K562 (cell line): Measurements from ENCODE around the gene OR11L1. TPM values are rescaled to one million over a fixed set of nuclear protein-coding genes. Genes with fewer than 3 reads are reported as not detected.
A peak's percentile ranks its signal among the peaks of the same experiment; 100 is the strongest.

Experiments used
- ADNP ChIP-seq: fragments of 200-800 bp; sonication (Bioruptor generic); IDR thresholded peaks from 2 replicates; pipeline ENCODE4 v1.6.1; 2016; ENCODE audit warnings: missing genetic modification characterization, missing compliant biosample characterization
- ARID2 ChIP-seq: fragments of 450-650 bp; IDR thresholded peaks from 2 replicates; pipeline ENCODE4 v1.6.1; 2017; ENCODE audit warnings: antibody characterized with exemption, mild to moderate bottlenecking
- ETV1 ChIP-seq: fragments of 450-650 bp; conservative IDR thresholded peaks from 2 replicates; pipeline ENCODE4 v1.6.1; 2016; ENCODE audit warnings: missing genetic modification characterization, control low read depth, low read depth, missing compliant biosample characterization
- FOXA1 ChIP-seq: fragments of 450-650 bp; IDR thresholded peaks from 2 replicates; pipeline ENCODE4 v1.6.1; 2016; ENCODE audit warnings: mild to moderate bottlenecking, borderline replicate concordance
- FOXJ2 ChIP-seq: fragments of 200-800 bp; sonication (Bioruptor generic); IDR thresholded peaks from 2 replicates; pipeline ENCODE4 v1.6.1; 2016; ENCODE audit warnings: missing genetic modification characterization, missing compliant biosample characterization
- NCOR1 ChIP-seq: fragments of 450-650 bp; IDR thresholded peaks from 2 replicates; pipeline ENCODE4 v1.6.1; 2016; ENCODE audit warnings: mild to moderate bottlenecking, moderate library complexity
- NUFIP1 ChIP-seq: fragments of 450-650 bp; IDR thresholded peaks from 2 replicates; pipeline ENCODE4 v1.6.1; 2018; ENCODE audit not compliant: partially characterized antibody
- SRSF7 ChIP-seq: fragments of 200-400 bp; formaldehyde crosslinking; optimal IDR thresholded peaks from 2 replicates; pipeline ENCODE3; 2017; ENCODE audit warnings: mild to moderate bottlenecking, low read depth, low read length
- TOE1 ChIP-seq, 2 experiments: fragments of 450-650 bp in 1 of 2; sonication (generic) in 1 of 2; formaldehyde crosslinking in 1 of 2; IDR thresholded peaks; 2 replicates each; pipeline versions ENCODE4 v1.7.1 to v1.8.0; 2016 to 2022; ENCODE audit warnings: borderline replicate concordance in 2 of 2, mild to moderate bottlenecking in 2 of 2, antibody characterized with exemption in 1 of 2, inconsistent platforms in 1 of 2, low read depth in 1 of 2, missing genetic modification reagents in 1 of 2, moderate library complexity in 1 of 2
- WHSC1 ChIP-seq: IDR thresholded peaks from one replicate; pipeline ENCODE4 v1.6.1; 2012; ENCODE audit warnings: low read length, control low read depth, inconsistent platforms
- ZC3H11A ChIP-seq: IDR thresholded peaks from 2 replicates; pipeline ENCODE4 v1.6.1; 2012; ENCODE audit warnings: low read depth, low read length, improper control_type of control experiment
- ZNF184 ChIP-seq: sonication (generic); formaldehyde crosslinking; IDR thresholded peaks from 2 replicates; pipeline ENCODE4 v1.5.0; 2020; ENCODE audit warnings: missing genetic modification reagents
- ZNF695 ChIP-seq: fragments of 450-650 bp; formaldehyde crosslinking; IDR thresholded peaks from 2 replicates; pipeline ENCODE4 v1.4.0; 2020; ENCODE audit warnings: mild to moderate bottlenecking, moderate library complexity
- ZNF79 ChIP-seq: fragments of 250-450 bp; sonication (Bioruptor Pico); IDR thresholded peaks from 2 replicates; pipeline ENCODE4 v1.4.0; 2020; ENCODE audit warnings: low read depth, mild to moderate bottlenecking, moderate library complexity
- polyA plus RNA-seq, 8 experiments: library from polyadenylated mRNA; depleted of rRNA in 4 of 8; stranded (reverse) in 5 of 8; unstranded in 3 of 8; fragments of >200 nt; fragmentation: Nextera tagmentation in 2 of 8; fragmentation: Illumina TruSeq in 1 of 8; extraction: Ambion mirVana in 2 of 8; extraction: Trizol in 1 of 8; gene quantifications; 2 replicates each; pipeline versions ENCODE4 v1.2.1 to v1.2.3, GENCODE V29; 2011 to 2014; ENCODE audit warnings: inconsistent platforms in 1 of 8, missing spikeins in 1 of 8
- total RNA-seq, 7 experiments: library from RNA; depleted of rRNA in 6 of 7; stranded (reverse); fragments of >200 nt in 6 of 7; fragmentation: Illumina TruSeq in 2 of 7; extraction: Trizol in 2 of 7; gene quantifications; 2 replicates each; pipeline versions ENCODE4 v1.2.1 to v1.2.3, GENCODE V29; 2011 to 2021; ENCODE audit warnings: low replicate concordance in 1 of 7
- TF ChIP-seq, protein P1 (sequence below): fragments of 450-650 bp; IDR thresholded peaks from 2 replicates; pipeline ENCODE4 v1.6.1; 2016; ENCODE audit warnings: low read depth, mild to moderate bottlenecking, moderate library complexity
- TF ChIP-seq, protein P2 (sequence below): fragments of 450-650 bp; formaldehyde crosslinking; IDR thresholded peaks from 2 replicates; pipeline ENCODE4 v1.4.0; 2020; ENCODE audit warnings: mild to moderate bottlenecking, moderate library complexity
- TF ChIP-seq, protein P3 (sequence below), 3 experiments: IDR thresholded peaks in 2 of 3; conservative IDR thresholded peaks in 1 of 3; 2 replicates each; pipeline ENCODE4 v1.5.1; 2011 to 2012; ENCODE audit warnings: low read length in 3 of 3, mild to moderate bottlenecking in 3 of 3, control low read depth in 2 of 3, improper control_type of control experiment in 1 of 3, inconsistent platforms in 1 of 3, low read depth in 1 of 3, mixed read lengths in 1 of 3, moderate library complexity in 1 of 3; ENCODE audit not compliant: insufficient read depth in 2 of 3
- TF ChIP-seq, protein P4 (sequence below): fragments of 150-350 bp; IDR thresholded peaks from 2 replicates; pipeline ENCODE4 v1.6.1; 2014; ENCODE audit warnings: low read depth, mild to moderate bottlenecking, low read length, borderline replicate concordance
- TF ChIP-seq, protein P5 (sequence below), 3 experiments: fragments of 200-800 bp in 1 of 3; sonication (Bioruptor generic) in 1 of 3; sonication (generic) in 1 of 3; formaldehyde crosslinking in 1 of 3; IDR thresholded peaks; 2 replicates each; pipeline versions ENCODE4 v1.6.1 to v1.8.0; 2016 to 2022; ENCODE audit warnings: mild to moderate bottlenecking in 2 of 3, missing compliant biosample characterization in 2 of 3, missing genetic modification characterization in 2 of 3, missing genetic modification reagents in 1 of 3

The OR11L1 gene
- total and polyA plus RNA-seq, 9 of the 15 experiments (the other 6 are each of a cell fraction or from before 2014, with no cell fraction given): not detected

DNA sequence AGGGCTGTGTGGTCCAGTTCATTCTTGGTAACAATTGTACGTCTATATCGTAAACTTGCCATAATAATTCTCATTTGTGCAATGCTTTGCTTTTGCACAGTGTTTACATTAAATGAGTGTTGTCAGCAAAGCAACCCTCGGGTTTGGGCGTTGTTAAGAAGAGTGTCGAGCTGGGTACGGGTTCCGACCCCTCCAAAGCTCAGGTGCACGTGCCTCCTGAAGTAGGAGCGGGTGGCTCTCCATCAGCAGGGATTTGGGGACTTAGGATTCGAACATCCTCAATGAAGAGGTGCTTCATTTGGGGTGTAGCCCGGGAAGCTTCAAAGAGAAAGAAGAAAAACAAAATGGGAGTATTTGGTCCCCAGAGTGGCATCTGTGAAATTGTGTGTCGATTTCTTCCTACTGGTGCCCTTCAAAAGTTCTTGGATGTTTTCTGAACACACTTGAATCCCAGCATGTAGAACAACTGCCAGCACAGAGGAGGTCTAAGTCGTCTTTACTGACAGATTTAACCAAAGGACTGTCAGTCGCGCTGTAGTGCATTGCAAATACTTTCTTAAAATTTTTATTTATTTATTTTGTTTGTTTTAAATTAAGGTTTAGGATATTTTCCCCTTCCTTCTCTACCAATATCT is 16.4 kb upstream of the OR11L1 start (continued):
- TF ChIP-seq TOE1 (IDR thresholded peaks at IDR 0.05; ENCODE audit: borderline replicate concordance) (no peak), TOE1 (CRISPR knock-in tag; IDR thresholded peaks at IDR 0.05; ENCODE audit: borderline replicate concordance, low read depth) (no peak), ZNF79 (CRISPR knock-in tag) (0 out of 2 replicates have a peak, but pooled peaks have one; percentile 27), ETV1 (tag) (no peak), SRSF7 (no peak), NUFIP1 (no peak), FOXA1 (no peak), ARID2 (no peak), ADNP (tag) (no peak), NCOR1 (no peak), ZNF184 (CRISPR knock-in tag) (no peak), FOXJ2 (tag) (no peak), WHSC1 (no peak), ZNF695 (no peak), ZC3H11A (no peak)
- TF ChIP-seq, protein P1, sequence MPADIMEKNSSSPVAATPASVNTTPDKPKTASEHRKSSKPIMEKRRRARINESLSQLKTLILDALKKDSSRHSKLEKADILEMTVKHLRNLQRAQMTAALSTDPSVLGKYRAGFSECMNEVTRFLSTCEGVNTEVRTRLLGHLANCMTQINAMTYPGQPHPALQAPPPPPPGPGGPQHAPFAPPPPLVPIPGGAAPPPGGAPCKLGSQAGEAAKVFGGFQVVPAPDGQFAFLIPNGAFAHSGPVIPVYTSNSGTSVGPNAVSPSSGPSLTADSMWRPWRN: no peak
- TF ChIP-seq, protein P2, sequence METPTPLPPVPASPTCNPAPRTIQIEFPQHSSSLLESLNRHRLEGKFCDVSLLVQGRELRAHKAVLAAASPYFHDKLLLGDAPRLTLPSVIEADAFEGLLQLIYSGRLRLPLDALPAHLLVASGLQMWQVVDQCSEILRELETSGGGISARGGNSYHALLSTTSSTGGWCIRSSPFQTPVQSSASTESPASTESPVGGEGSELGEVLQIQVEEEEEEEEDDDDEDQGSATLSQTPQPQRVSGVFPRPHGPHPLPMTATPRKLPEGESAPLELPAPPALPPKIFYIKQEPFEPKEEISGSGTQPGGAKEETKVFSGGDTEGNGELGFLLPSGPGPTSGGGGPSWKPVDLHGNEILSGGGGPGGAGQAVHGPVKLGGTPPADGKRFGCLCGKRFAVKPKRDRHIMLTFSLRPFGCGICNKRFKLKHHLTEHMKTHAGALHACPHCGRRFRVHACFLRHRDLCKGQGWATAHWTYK (CRISPR knock-in tag): 0 out of 2 replicates have a peak, but pooled peaks have one; percentile 41
- TF ChIP-seq, protein P3, sequence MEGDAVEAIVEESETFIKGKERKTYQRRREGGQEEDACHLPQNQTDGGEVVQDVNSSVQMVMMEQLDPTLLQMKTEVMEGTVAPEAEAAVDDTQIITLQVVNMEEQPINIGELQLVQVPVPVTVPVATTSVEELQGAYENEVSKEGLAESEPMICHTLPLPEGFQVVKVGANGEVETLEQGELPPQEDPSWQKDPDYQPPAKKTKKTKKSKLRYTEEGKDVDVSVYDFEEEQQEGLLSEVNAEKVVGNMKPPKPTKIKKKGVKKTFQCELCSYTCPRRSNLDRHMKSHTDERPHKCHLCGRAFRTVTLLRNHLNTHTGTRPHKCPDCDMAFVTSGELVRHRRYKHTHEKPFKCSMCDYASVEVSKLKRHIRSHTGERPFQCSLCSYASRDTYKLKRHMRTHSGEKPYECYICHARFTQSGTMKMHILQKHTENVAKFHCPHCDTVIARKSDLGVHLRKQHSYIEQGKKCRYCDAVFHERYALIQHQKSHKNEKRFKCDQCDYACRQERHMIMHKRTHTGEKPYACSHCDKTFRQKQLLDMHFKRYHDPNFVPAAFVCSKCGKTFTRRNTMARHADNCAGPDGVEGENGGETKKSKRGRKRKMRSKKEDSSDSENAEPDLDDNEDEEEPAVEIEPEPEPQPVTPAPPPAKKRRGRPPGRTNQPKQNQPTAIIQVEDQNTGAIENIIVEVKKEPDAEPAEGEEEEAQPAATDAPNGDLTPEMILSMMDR (IDR thresholded peaks at IDR 0.05 in 2 of 3, conservative IDR thresholded peaks at IDR 0.05 in 1 of 3; ENCODE audit: insufficient read depth in 2 of 3, low read depth in 1 of 3, low read length in 3 of 3): no peak
- TF ChIP-seq, protein P4, sequence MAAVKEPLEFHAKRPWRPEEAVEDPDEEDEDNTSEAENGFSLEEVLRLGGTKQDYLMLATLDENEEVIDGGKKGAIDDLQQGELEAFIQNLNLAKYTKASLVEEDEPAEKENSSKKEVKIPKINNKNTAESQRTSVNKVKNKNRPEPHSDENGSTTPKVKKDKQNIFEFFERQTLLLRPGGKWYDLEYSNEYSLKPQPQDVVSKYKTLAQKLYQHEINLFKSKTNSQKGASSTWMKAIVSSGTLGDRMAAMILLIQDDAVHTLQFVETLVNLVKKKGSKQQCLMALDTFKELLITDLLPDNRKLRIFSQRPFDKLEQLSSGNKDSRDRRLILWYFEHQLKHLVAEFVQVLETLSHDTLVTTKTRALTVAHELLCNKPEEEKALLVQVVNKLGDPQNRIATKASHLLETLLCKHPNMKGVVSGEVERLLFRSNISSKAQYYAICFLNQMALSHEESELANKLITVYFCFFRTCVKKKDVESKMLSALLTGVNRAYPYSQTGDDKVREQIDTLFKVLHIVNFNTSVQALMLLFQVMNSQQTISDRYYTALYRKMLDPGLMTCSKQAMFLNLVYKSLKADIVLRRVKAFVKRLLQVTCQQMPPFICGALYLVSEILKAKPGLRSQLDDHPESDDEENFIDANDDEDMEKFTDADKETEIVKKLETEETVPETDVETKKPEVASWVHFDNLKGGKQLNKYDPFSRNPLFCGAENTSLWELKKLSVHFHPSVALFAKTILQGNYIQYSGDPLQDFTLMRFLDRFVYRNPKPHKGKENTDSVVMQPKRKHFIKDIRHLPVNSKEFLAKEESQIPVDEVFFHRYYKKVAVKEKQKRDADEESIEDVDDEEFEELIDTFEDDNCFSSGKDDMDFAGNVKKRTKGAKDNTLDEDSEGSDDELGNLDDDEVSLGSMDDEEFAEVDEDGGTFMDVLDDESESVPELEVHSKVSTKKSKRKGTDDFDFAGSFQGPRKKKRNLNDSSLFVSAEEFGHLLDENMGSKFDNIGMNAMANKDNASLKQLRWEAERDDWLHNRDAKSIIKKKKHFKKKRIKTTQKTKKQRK: no peak
- TF ChIP-seq, protein P5, sequence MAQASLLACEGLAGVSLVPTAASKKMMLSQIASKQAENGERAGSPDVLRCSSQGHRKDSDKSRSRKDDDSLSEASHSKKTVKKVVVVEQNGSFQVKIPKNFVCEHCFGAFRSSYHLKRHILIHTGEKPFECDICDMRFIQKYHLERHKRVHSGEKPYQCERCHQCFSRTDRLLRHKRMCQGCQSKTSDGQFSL (CRISPR knock-in tag; IDR thresholded peaks at IDR 0.05): no peak
- TF ChIP-seq, protein P5 (tag; IDR thresholded peaks at IDR 0.05): no peak
